ENCODE results near the gene SOCS3.

The SOCS3 gene

DNA sequence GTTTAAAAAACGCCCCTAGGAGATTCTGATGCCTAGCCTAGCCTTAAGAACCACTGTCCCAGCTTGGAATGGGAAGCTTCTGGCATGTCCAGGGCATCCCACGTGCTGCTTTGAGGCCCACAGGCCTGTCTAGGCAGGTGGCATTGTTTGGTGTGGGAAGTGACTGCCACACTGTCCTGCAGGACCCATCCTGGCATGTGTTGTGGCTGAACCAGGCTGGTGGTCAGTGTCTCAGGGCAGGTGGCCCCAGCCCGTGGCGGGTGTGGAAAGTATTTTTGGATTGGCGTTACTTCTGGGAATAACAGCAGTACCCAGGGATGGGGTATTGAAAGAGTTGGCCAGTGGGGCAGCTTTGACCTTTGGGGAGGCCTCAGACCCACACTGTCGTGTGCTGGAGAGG lies 46.5 kb upstream of the SOCS3 start:
- ChIA-PET POLR2A (no interaction called here), CTCF (no interaction called here)
- TF ChIP-seq FOXK2 (IDR thresholded peaks at IDR 0.05) = no peak
- no peak for TF ChIP-seq L3MBTL2 (conservative IDR thresholded peaks at IDR 0.05)
- no peak for TF ChIP-seq FOXA1 (IDR thresholded peaks at IDR 0.05)
- TF ChIP-seq NFRKB (IDR thresholded peaks at IDR 0.05) = no peak
- TF ChIP-seq HDGF (IDR thresholded peaks at IDR 0.05; ENCODE audit: borderline replicate concordance) = no peak
- TF ChIP-seq ELF4 (IDR thresholded peaks at IDR 0.05) = no peak
- TF ChIP-seq ARNT (IDR thresholded peaks at IDR 0.05) = no peak
- TF ChIP-seq SP1 (IDR thresholded peaks at IDR 0.05) = no peak
- no peak for TF ChIP-seq ZNF384 (IDR thresholded peaks at IDR 0.05)
- no peak for TF ChIP-seq SUZ12 (IDR thresholded peaks at IDR 0.05)
- no peak for TF ChIP-seq LEF1 (IDR thresholded peaks at IDR 0.05; ENCODE audit: borderline replicate concordance)
- no peak for TF ChIP-seq BHLHE40 (IDR thresholded peaks at IDR 0.05; ENCODE audit: borderline replicate concordance)
- no peak for DNase-seq (ENCODE audit: extremely low spot score)

DNA sequence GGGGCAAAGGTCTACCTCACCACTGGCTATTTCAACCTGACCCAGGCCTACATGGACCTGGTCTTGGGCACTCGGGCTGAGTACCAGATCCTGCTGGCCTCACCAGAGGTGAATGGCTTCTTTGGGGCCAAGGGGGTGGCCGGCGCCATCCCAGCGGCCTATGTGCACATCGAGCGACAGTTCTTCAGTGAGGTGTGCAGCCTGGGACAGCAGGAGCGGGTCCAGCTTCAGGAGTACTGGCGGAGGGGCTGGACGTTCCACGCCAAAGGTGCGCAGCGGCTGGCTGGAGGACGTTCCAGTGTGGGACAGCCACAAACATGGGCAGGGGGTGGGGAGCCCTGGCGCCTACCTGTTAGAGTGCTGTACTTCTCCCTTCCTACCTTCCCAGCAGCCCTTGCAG lies 43.9 kb upstream of the SOCS3 start:
- ChIA-PET CTCF (no interaction called here), POLR2A (no interaction called here)
- no peak for DNase-seq (ENCODE audit: extremely low spot score)
- no peak for TF ChIP-seq ZNF384 (IDR thresholded peaks at IDR 0.05)
- no peak for TF ChIP-seq SUZ12 (IDR thresholded peaks at IDR 0.05)
- TF ChIP-seq LEF1 (IDR thresholded peaks at IDR 0.05; ENCODE audit: borderline replicate concordance) = no peak
- no peak for TF ChIP-seq L3MBTL2 (conservative IDR thresholded peaks at IDR 0.05)
- no peak for TF ChIP-seq SP1 (IDR thresholded peaks at IDR 0.05)
- TF ChIP-seq TARDBP (IDR thresholded peaks at IDR 0.05) = no peak

DNA sequence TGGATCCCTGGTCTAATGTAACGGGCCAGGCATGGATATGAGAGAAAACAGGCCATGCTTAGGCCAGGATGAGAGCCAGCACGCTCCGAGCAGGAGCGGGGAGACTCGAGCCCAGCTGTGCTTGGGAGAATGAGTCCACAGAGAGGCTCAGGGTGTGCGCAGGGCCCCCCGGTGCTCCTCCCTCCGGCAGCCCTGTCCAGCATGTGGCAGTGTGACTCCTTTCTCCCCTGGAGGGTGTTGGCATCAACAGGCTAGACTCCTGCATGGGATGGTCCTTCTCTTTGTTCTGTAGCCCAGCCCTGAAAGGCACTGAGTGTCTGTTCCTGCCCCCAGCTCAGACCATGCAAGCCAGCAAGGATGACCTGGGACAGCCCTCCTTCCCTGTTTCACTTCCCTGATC lies 42.0 kb upstream of the SOCS3 start:
- no peak for DNase-seq (ENCODE audit: extremely low spot score)
- CTCF ChIA-PET = no interaction called here
- POLR2A ChIA-PET = no interaction called here
- TF ChIP-seq SP1 (IDR thresholded peaks at IDR 0.05) = no peak
- no peak for TF ChIP-seq BHLHE40 (IDR thresholded peaks at IDR 0.05; ENCODE audit: borderline replicate concordance)
- TF ChIP-seq FOXA1 (IDR thresholded peaks at IDR 0.05) = no peak
- no peak for TF ChIP-seq NFRKB (IDR thresholded peaks at IDR 0.05)
- TF ChIP-seq TARDBP (IDR thresholded peaks at IDR 0.05) = no peak
- TF ChIP-seq LEF1 (IDR thresholded peaks at IDR 0.05; ENCODE audit: borderline replicate concordance) = no peak
- no peak for TF ChIP-seq CTBP1 (IDR thresholded peaks at IDR 0.05; ENCODE audit: borderline replicate concordance)
- no peak for TF ChIP-seq SUZ12 (IDR thresholded peaks at IDR 0.05)
- TF ChIP-seq, protein P1, sequence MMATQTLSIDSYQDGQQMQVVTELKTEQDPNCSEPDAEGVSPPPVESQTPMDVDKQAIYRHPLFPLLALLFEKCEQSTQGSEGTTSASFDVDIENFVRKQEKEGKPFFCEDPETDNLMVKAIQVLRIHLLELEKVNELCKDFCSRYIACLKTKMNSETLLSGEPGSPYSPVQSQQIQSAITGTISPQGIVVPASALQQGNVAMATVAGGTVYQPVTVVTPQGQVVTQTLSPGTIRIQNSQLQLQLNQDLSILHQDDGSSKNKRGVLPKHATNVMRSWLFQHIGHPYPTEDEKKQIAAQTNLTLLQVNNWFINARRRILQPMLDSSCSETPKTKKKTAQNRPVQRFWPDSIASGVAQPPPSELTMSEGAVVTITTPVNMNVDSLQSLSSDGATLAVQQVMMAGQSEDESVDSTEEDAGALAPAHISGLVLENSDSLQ (IDR thresholded peaks at IDR 0.05) = no peak
- TF ChIP-seq ELF4 (IDR thresholded peaks at IDR 0.05) = no peak
- TF ChIP-seq FOXM1 (IDR thresholded peaks at IDR 0.05; ENCODE audit: borderline replicate concordance) = no peak
- no peak for TF ChIP-seq HDGF (IDR thresholded peaks at IDR 0.05; ENCODE audit: borderline replicate concordance)
- no peak for TF ChIP-seq FOXK2 (IDR thresholded peaks at IDR 0.05)
- no peak for TF ChIP-seq L3MBTL2 (conservative IDR thresholded peaks at IDR 0.05)
- TF ChIP-seq ARNT (IDR thresholded peaks at IDR 0.05) = no peak
- no peak for TF ChIP-seq ZNF384 (IDR thresholded peaks at IDR 0.05)

DNA sequence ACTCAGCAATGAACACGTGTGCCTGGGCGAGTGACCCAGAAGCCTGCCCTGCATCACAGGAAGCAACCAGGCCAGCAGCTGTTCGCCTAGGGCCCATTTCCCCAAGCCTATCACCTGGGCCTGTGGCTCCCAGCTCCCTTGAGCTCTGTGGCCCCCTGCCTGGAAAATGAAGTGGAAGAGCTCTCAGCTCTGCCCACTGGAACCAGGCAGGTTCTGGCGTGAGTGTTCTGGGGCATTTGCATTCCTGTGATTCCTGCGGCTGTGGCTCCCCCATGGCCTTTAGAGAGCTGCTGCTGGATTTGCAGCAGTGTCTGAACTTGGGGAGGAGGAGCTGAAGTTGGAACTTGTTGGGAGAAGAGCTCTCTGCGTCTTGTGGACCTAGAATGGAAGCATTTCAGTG lies 41.4 kb upstream of the SOCS3 start:
- TF ChIP-seq, protein P1 (IDR thresholded peaks at IDR 0.05) = no peak
- TF ChIP-seq L3MBTL2 (conservative IDR thresholded peaks at IDR 0.05) (no peak), HDGF (IDR thresholded peaks at IDR 0.05; ENCODE audit: borderline replicate concordance) (no peak), SP1 (IDR thresholded peaks at IDR 0.05) (no peak), LEF1 (IDR thresholded peaks at IDR 0.05; ENCODE audit: borderline replicate concordance) (no peak), TARDBP (IDR thresholded peaks at IDR 0.05) (no peak), SUZ12 (IDR thresholded peaks at IDR 0.05) (no peak), NFRKB (IDR thresholded peaks at IDR 0.05) (no peak), ARNT (IDR thresholded peaks at IDR 0.05) (no peak), ELF4 (IDR thresholded peaks at IDR 0.05) (no peak), BHLHE40 (IDR thresholded peaks at IDR 0.05; ENCODE audit: borderline replicate concordance) (no peak), FOXA1 (IDR thresholded peaks at IDR 0.05) (no peak), ZNF384 (IDR thresholded peaks at IDR 0.05) (no peak), CTBP1 (IDR thresholded peaks at IDR 0.05; ENCODE audit: borderline replicate concordance) (no peak), FOXM1 (IDR thresholded peaks at IDR 0.05; ENCODE audit: borderline replicate concordance) (no peak), FOXK2 (IDR thresholded peaks at IDR 0.05) (no peak)
- no peak for DNase-seq (ENCODE audit: extremely low spot score)
- ChIA-PET CTCF (no interaction called here), POLR2A (no interaction called here)

DNA sequence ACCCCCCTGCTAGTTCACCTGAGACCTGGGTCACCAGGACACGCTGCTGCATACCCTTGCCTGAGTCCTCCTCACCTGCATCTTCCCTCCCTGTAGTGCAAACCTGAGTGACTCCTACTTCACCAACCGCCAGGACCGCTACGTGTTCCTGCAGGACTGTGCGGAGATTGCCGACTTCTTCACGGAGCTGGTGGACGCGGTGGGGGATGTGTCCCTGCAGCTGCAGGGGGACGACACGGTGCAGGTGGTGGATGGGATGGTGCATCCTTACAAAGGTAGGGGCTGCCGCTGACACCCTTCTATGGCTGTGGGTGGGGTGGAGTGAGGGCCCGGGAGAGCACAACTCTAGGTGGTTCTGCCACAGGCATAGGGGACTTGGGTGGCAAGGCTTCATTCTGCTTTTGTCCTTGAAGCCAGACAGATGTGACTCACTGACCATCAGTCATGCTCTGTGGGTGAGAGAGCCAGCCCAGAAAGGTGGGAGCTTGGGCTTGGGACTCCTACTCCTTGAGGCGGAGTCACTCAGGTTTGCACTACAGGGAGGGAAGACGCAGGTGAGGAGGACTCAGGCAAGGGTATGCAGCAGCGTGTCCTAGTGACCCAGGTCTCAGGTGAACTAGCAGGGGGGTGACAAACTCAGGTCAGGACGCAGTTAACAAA lies 40.8 kb upstream of the SOCS3 start:
- POLR2A ChIA-PET = no interaction called here
- TF ChIP-seq FOXK2 (IDR thresholded peaks at IDR 0.05) (no peak), FOXA1 (IDR thresholded peaks at IDR 0.05) (no peak), FOXM1 (IDR thresholded peaks at IDR 0.05; ENCODE audit: borderline replicate concordance) (no peak), SP1 (IDR thresholded peaks at IDR 0.05) (no peak), HDGF (IDR thresholded peaks at IDR 0.05; ENCODE audit: borderline replicate concordance) (no peak), ARNT (IDR thresholded peaks at IDR 0.05) (no peak), BHLHE40 (IDR thresholded peaks at IDR 0.05; ENCODE audit: borderline replicate concordance) (no peak), NFRKB (IDR thresholded peaks at IDR 0.05) (no peak), CTBP1 (IDR thresholded peaks at IDR 0.05; ENCODE audit: borderline replicate concordance) (no peak), LEF1 (IDR thresholded peaks at IDR 0.05; ENCODE audit: borderline replicate concordance) (no peak), SUZ12 (IDR thresholded peaks at IDR 0.05) (no peak), ZNF384 (IDR thresholded peaks at IDR 0.05) (no peak), L3MBTL2 (conservative IDR thresholded peaks at IDR 0.05) (no peak), TARDBP (IDR thresholded peaks at IDR 0.05) (no peak), ELF4 (IDR thresholded peaks at IDR 0.05) (no peak)
- TF ChIP-seq, protein P1 (IDR thresholded peaks at IDR 0.05) = no peak
- CTCF ChIA-PET = no interaction called here
- DNase-seq (ENCODE audit: extremely low spot score) = no peak

DNA sequence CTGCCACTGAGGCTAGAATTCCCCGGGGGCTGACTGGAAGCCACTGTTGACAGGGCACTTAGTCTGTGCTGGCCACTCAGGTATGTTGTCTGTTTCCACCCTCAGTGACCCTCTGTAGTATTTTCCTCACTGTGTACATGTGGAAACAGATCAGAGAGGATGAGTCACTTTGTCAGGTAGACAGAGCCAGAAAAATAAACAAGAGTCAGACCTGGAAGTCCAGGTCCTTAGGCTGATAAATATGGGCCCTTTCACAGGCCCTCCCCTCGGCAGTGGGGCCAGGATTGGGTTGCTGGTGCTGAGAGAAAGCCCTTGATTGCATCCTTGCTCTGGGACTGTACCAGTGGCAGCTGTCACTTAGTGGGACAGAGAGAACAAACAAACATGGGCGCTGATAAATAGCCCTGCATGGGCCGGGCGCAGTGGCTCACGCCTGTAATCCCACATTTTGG lies 39.8 kb upstream of the SOCS3 start:
- POLR2A ChIA-PET = no interaction called here
- CTCF ChIA-PET = no interaction called here

More for the DNA sequence above, 39.8 kb upstream of the SOCS3 start:
- TF ChIP-seq NFRKB (IDR thresholded peaks at IDR 0.05) (no peak), FOXA1 (IDR thresholded peaks at IDR 0.05) (no peak), FOXK2 (IDR thresholded peaks at IDR 0.05) (no peak), LEF1 (IDR thresholded peaks at IDR 0.05; ENCODE audit: borderline replicate concordance) (no peak), L3MBTL2 (conservative IDR thresholded peaks at IDR 0.05) (no peak), ARNT (IDR thresholded peaks at IDR 0.05) (no peak), TARDBP (IDR thresholded peaks at IDR 0.05) (no peak), CTBP1 (IDR thresholded peaks at IDR 0.05; ENCODE audit: borderline replicate concordance) (no peak), BHLHE40 (IDR thresholded peaks at IDR 0.05; ENCODE audit: borderline replicate concordance) (no peak), HDGF (IDR thresholded peaks at IDR 0.05; ENCODE audit: borderline replicate concordance) (no peak), SP1 (IDR thresholded peaks at IDR 0.05) (no peak), ELF4 (IDR thresholded peaks at IDR 0.05) (no peak), SUZ12 (IDR thresholded peaks at IDR 0.05) (no peak), FOXM1 (IDR thresholded peaks at IDR 0.05; ENCODE audit: borderline replicate concordance) (no peak)
- TF ChIP-seq, protein P1 (IDR thresholded peaks at IDR 0.05) = no peak
- no peak for DNase-seq (ENCODE audit: extremely low spot score)
